Central memory CD8-positive, alpha-beta T cell (primary cell): ENCODE data around the gene SOX11.

ENCODE experiments used
- ATAC-seq: fragments of 150-1000 bp; cut with Tn5 transposase; replicated peaks from 2 replicates; pipeline ENCODE4 v1.10.0; 2022; ENCODE audit warnings: mild to moderate bottlenecking, moderate FRiP score, moderate number of reproducible peaks; ENCODE audit not compliant: poor library complexity, severe bottlenecking; ENCODE audit errors: extremely low read depth
- DNase-seq, 2 donors: peaks; one replicate each; pipeline ENCODE4 v3.0.0; 2021; ENCODE audit warnings: low spot score in 2 of 2
- H3K27ac Mint-ChIP-seq: one replicate; pipeline ENCODE4 v1.8.0; 2022; ENCODE audit warnings: low read depth, mild to moderate bottlenecking, moderate library complexity, mixed read lengths
- H3K27me3 Mint-ChIP-seq: one replicate; pipeline ENCODE4 v1.8.0; 2022; ENCODE audit warnings: mixed read lengths
- H3K36me3 Mint-ChIP-seq: one replicate; pipeline ENCODE4 v1.8.0; 2022; ENCODE audit warnings: mild to moderate bottlenecking, moderate library complexity, mixed read lengths; ENCODE audit not compliant: insufficient read depth
- H3K4me1 Mint-ChIP-seq: one replicate; pipeline ENCODE4 v1.8.0; 2022; ENCODE audit warnings: mixed read lengths
- H3K4me3 Mint-ChIP-seq: one replicate; pipeline ENCODE4 v1.8.0; 2022; ENCODE audit warnings: mild to moderate bottlenecking, moderate library complexity, mixed read lengths
- H3K9me3 Mint-ChIP-seq: one replicate; pipeline ENCODE4 v1.8.0; 2022; ENCODE audit warnings: mixed read lengths

Gene SOX11

DNA sequence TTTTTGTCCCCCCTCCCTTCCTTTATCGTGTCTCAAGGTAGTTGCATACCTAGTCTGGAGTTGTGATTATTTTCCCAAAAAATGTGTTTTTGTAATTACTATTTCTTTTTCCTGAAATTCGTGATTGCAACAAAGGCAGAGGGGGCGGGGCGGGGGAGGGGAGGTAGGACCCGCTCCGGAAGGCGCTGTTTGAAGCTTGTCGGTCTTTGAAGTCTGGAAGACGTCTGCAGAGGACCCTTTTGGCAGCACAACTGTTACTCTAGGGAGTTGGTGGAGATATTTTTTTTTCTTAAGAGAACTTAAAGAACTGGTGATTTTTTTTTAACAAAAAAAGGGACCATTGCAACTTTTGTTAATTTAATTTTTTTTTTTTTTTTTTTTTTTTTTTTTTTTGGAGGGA is 2.1 kb downstream of the SOX11 start:
- Mint-ChIP-seq H3K36me3 (peaks cover 5% of the 10 kb centered on the region), H3K4me1 (no peaks in the 10 kb centered on the region), H3K27me3 (peaks cover 41% of the 10 kb centered on the region), H3K9me3 (no peaks in the 10 kb centered on the region), H3K4me3 (no peak overlapping the region), H3K27ac (no peak overlapping the region)
- ATAC-seq (no peak), DNase-seq (no peak)

DNA sequence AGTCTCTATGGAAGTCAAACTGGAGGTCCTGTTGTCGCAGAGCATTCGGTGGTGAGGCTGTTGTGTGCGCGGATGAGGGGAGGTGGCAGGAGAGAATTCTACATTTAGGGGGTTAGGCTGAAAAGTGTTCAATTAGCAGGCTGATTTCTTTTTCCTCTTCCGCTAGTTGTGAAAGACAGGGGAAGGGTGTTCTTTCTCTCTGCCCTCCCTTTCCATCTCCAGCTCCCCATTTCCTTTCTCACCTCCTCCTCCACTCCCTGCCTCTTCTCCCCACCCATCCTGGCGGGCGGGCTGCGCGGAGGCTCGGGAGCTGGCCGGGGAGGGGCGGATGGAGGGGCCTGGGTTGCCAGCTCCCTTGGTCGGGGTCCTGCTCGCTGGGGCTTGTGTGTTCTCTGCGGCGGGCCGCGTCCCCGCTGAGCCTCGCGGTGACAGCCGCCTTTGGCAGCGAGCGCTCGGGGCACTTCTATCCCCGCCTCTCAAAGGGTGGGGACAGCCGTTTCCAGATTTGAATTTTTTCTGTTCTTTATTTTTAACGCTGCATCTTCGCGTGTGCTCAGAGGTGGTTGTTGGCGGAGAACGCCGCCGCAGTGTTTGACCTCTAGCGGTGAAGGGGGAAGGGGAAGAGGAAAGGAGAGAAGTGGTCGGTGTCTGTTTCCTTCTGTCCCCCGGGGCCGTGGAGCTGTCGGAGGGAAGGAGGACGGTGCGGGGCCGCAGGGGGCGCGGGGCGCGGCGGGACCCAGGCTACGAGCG is 3.6 kb downstream of the SOX11 start:
- DNase-seq (no peak), ATAC-seq (no peak)
- Mint-ChIP-seq H3K27me3 (peaks cover 40% of the 10 kb centered on the region), H3K36me3 (peaks cover 2% of the 10 kb centered on the region), H3K4me3 (no peak overlapping the region), H3K4me1 (no peaks in the 10 kb centered on the region), H3K9me3 (no peaks in the 10 kb centered on the region), H3K27ac (no peak overlapping the region)

DNA sequence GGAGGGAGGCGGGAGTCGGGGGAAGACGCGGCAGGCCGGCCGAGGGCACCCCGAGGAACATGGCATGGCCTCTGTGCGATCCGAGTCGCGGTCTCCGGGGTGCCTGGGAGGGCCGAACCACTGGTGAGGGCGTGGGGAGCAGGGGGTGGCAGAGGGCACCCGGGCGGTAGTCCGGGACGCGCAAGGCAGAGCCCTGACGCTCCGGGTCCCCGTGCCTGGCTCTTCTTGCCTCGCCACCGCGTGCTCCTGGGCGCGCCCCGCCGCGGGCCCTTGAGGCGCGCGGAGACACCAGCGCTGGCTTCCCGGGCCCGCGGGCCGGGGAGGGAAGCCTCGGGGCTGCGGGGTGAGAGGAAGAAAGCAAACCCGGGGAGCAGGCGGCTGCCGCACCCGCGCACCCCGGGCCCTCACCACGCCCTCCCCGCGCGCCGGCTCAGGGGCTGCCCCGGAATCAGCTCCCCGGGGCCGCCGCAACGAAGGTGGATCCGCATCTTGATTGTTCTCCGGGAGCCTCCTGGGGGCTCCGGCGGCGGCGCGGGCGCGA is 4.3 kb downstream of the SOX11 start:
- Mint-ChIP-seq H3K4me1 (no peaks in the 10 kb centered on the region), H3K27ac (no peak overlapping the region), H3K36me3 (peaks cover 2% of the 10 kb centered on the region), H3K27me3 (peaks cover 43% of the 10 kb centered on the region), H3K4me3 (no peak overlapping the region), H3K9me3 (no peaks in the 10 kb centered on the region)
- ATAC-seq (no peak), DNase-seq (no peak)

DNA sequence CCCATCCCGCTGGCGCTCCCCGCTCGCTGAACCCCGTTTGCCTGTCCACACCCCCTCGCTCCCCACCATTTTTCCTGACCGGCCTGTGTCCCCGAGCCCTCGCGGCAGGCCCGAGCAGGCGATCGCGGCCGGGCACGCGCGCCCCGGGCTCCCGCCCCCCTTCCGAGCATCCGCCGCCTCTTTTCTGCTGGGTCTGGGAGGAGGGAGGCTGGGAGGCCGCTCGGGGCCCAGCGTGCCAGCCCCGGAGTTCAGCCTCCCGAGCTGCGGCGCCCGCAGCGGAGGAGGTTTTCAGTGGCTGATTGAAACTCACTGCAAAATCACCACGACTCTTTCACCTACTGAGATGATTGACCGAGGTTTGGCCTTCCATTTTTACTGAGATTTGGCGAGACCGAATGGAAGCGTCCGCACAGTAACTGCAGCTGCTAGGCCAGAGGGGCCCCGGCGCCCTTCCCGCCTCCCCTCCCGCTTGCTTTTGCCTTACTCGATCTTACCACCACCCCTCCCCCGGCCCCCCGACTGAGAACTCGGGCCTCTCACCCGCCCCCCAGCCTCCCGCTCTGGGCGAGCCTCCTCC is 4.8 kb downstream of the SOX11 start:
- no peak overlapping the region for H3K4me3 Mint-ChIP-seq
- no peaks in the 10 kb centered on the region for H3K4me1 Mint-ChIP-seq
- H3K9me3 Mint-ChIP-seq: no peaks in the 10 kb centered on the region
- H3K27ac Mint-ChIP-seq: no peak overlapping the region
- peaks cover 2% of the 10 kb centered on the region for H3K36me3 Mint-ChIP-seq
- ATAC-seq (no peak), DNase-seq (no peak)
- H3K27me3 Mint-ChIP-seq: peaks cover 46% of the 10 kb centered on the region

DNA sequence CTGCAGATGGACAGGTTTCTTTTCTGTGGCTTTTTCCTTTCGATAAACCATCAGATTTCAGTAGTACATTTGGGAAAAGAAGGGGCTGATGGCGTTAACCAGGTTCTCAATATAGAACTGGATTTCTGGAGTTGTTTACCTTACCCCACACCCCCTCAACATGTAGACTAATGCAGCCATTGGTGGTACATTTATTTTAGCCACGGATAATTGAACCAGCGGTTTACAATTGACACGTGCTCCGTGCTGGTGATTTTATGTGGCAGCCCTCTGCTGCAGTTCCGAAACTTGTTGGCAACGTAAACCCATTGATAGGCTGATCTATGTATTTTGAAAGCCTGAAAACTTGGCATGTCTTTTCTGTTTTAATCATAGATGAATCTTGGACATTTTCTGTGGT is 5.4 kb downstream of the SOX11 start:
- Mint-ChIP-seq H3K4me3 (no peak overlapping the region), H3K27me3 (peaks cover 46% of the 10 kb centered on the region)

DNA sequence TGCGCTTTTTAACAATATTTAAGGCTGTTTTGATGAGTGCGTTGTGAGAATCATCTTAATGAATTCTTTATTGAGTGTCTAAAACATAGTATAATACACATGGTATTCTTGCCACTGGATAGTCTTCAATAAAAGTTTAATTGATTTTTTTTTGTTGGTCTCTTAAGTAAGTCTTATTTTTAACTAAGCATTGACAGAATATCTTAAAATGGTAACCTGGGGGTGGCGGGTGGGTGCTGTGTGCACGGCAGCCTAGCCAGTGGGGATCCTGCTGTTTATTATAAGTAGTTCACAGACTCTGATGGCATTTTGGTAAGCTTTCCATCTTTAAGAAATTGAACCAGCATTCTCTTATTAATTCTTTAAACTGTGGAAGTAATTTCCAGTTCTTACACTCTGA is 6.0 kb downstream of the SOX11 start:
- Mint-ChIP-seq H3K27me3 (peaks cover 46% of the 10 kb centered on the region), H3K36me3 (peaks cover 2% of the 10 kb centered on the region), H3K4me1 (no peaks in the 10 kb centered on the region), H3K9me3 (no peaks in the 10 kb centered on the region), H3K4me3 (no peak overlapping the region), H3K27ac (no peak overlapping the region)
- ATAC-seq (no peak), DNase-seq (no peak)

More for the DNA sequence above, 5.4 kb downstream of the SOX11 start:
- Mint-ChIP-seq H3K27ac (no peak overlapping the region), H3K9me3 (no peaks in the 10 kb centered on the region), H3K36me3 (peaks cover 2% of the 10 kb centered on the region), H3K4me1 (no peaks in the 10 kb centered on the region)
- DNase-seq: no peak
- no peak for ATAC-seq

DNA sequence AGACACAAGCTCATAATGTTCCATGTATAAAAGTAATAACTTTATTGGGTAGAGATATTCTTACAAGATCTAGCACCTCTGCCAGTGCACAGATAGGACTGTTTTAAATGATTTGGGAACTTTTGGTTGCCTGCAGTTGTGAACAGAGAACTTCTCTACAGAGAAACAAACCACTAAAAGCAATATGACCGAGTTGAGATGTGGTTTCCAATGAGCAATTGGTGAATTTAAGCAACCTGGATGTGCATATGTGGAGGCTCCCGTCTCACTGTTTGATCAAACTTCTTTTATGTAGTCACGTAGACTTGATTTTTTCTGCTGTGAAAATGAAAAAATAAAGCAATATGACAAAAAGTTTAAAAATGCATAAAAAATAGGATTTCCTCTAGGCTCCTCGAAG is 7.8 kb downstream of the SOX11 start:
- H3K27me3 Mint-ChIP-seq: peaks cover 36% of the 10 kb centered on the region
- ATAC-seq (no peak), DNase-seq (no peak)
- H3K36me3 Mint-ChIP-seq: no peaks in the 10 kb centered on the region
- peaks cover 4% of the 10 kb centered on the region for H3K9me3 Mint-ChIP-seq
- H3K4me1 Mint-ChIP-seq: no peaks in the 10 kb centered on the region
- no peak overlapping the region for H3K4me3 Mint-ChIP-seq
- no peak overlapping the region for H3K27ac Mint-ChIP-seq

DNA sequence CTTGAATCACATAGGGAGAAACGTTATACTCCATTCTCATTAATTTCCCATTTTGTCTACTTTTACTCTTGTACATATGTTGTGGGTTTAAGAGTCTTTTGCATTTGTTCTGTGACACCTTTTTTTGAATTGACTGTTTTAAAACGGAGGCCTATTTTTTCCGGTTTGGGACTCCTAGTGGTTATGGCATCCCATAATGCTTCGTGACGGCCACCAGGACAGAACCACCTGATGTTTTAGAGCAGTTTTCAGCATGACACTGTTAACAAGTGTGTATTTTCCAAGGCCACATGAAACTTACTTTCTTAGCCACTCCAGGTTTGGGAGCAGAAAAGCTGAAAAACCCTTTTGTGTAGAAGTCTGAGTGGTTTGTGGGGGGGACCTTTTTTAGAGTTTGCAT is 8.4 kb downstream of the SOX11 start:
- H3K9me3 Mint-ChIP-seq: peaks cover 5% of the 10 kb centered on the region
- no peaks in the 10 kb centered on the region for H3K36me3 Mint-ChIP-seq
- DNase-seq (no peak), ATAC-seq (no peak)
- peaks cover 30% of the 10 kb centered on the region for H3K27me3 Mint-ChIP-seq
- no peak overlapping the region for H3K27ac Mint-ChIP-seq
- H3K4me1 Mint-ChIP-seq: no peaks in the 10 kb centered on the region
- no peak overlapping the region for H3K4me3 Mint-ChIP-seq

DNA sequence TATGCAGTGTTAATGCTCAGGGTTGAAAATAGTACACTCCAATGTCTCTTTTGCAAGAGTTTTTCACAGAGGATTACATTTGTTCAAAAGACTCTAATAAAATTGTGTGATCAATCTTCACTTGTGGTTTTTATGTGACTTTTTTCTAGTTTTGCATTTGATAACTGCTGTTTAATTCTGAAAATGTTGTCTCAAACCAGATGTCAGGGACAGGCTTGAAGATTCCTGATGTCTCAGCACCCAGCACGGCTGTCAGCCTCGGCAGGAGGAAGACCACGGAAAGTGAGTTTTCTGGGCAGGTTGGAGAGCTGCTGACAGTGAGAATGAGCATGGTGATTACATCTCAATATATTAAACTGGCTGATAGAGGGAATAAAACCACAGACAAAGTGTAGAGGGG is 9.1 kb downstream of the SOX11 start:
- Mint-ChIP-seq H3K36me3 (no peaks in the 10 kb centered on the region), H3K4me3 (no peak overlapping the region), H3K27ac (no peak overlapping the region), H3K27me3 (peaks cover 25% of the 10 kb centered on the region), H3K9me3 (peaks cover 5% of the 10 kb centered on the region), H3K4me1 (no peaks in the 10 kb centered on the region)
- ATAC-seq (no peak), DNase-seq (no peak)

DNA sequence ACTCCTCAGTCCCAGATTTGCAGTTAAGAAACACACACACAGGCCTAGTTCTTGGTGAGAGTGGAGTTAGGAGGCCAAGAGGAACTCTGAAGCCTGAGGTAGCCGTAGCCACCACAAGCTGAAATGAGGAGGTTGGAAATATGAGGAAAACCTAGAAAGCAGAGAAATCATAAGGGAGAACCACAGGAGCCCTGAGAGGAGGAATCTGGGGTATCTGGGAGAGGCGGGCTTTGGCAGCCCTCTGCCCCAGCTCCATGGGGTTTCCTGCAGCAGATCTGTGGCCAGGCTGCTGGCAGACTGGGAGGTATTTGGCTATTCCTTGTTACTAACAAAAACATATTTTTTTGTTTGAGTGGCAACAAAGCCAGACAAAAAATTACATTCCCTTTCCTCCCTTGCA is 11.0 kb downstream of the SOX11 start:
- no peak overlapping the region for H3K4me3 Mint-ChIP-seq
- H3K27me3 Mint-ChIP-seq: peaks cover 25% of the 10 kb centered on the region
- peaks cover 5% of the 10 kb centered on the region for H3K9me3 Mint-ChIP-seq
- H3K27ac Mint-ChIP-seq: no peak overlapping the region
- DNase-seq (no peak), ATAC-seq (no peak)
- H3K4me1 Mint-ChIP-seq: no peaks in the 10 kb centered on the region
- no peaks in the 10 kb centered on the region for H3K36me3 Mint-ChIP-seq

DNA sequence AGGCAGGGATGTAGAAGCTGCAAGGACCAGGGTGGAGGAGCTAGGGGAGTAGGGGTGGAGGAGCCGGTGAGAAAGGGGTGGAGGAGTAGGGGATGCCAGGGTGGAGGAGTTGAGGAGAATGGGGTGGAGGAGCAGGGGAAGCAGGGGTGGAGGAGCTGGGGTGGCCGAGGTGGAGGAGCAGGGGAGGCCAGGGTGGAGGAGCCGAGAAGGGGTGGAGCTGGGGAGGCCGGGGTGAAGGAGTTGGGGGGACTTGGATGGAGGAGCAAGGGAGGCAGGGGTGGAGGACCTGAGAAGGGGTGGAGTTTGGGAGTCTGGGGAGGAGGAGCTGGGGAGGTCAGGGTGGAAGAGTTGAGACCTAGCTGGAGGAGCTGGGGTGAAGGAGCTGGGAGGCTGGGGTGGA is 13.3 kb downstream of the SOX11 start:
- H3K36me3 Mint-ChIP-seq: no peaks in the 10 kb centered on the region
- peaks cover 13% of the 10 kb centered on the region for H3K27me3 Mint-ChIP-seq
- H3K9me3 Mint-ChIP-seq: peaks cover 5% of the 10 kb centered on the region
- no peaks in the 10 kb centered on the region for H3K4me1 Mint-ChIP-seq
- H3K4me3 Mint-ChIP-seq: no peak overlapping the region
- DNase-seq (no peak), ATAC-seq (no peak)
- no peak overlapping the region for H3K27ac Mint-ChIP-seq

DNA sequence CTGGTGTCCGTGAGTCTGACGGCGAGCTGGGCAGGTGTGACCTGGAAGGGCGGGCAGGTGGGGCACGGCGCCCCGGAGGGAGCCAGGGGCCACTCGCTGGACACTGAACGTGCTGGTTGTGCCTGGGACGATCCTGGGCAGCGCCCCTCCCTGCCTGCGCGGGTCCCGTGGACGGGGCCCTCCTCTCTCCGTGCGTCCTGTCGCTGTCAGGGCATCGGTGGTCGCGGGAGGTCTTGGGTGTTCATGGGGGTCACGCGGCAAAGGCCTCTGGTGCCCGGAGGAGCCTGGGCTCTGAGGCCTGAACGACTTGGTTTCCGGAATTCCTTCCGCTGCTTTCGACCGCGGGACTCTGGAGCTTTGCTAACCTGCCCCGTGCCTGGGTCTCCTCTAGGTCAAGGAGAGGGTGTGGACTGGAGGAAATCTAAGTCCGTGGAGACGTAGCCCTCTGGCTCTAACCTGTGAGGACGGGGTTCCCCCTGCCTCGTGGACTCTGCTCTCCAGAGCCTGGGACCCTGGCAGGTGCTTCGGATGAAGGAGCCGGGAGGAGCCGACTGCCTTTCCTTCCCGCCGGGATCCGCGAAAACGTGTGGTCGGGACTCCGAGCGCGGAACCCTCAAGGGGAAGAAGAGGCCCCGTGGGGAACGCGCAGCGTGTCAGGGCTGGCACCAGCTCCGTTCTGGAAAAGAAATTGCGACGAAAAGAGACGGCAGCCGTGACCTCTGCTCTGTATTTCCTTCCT is 14.7 kb downstream of the SOX11 start:
- H3K27me3 Mint-ChIP-seq: no peaks in the 10 kb centered on the region
- no peak for ATAC-seq
- H3K4me3 Mint-ChIP-seq: no peak overlapping the region
- peaks cover 5% of the 10 kb centered on the region for H3K9me3 Mint-ChIP-seq
- H3K4me1 Mint-ChIP-seq: no peaks in the 10 kb centered on the region
- H3K27ac Mint-ChIP-seq: no peak overlapping the region
- H3K36me3 Mint-ChIP-seq: no peaks in the 10 kb centered on the region
- no peak for DNase-seq

DNA sequence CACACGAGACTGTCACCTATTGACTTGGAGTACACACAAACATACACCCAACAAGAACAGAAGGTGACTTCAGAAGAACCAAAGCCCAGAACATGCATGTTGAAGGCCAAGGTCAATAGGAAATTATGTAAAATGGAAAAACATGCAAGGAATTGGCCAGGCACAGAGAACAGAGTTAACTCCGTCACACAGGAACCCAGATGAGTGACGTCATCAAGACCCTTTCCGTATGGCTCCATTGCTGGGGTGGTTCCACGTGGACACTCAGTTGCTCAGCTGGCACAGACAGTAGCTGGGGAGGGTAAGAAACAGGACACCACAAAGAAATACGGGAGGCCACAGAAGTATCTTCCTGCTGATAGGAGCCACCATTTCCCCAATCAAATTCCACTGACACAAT is 18.4 kb downstream of the SOX11 start:
- Mint-ChIP-seq H3K4me3 (no peak overlapping the region), H3K27me3 (no peaks in the 10 kb centered on the region)

More for the DNA sequence above, 18.4 kb downstream of the SOX11 start:
- DNase-seq: no peak
- no peaks in the 10 kb centered on the region for H3K4me1 Mint-ChIP-seq
- no peak for ATAC-seq
- peaks cover 5% of the 10 kb centered on the region for H3K9me3 Mint-ChIP-seq
- H3K27ac Mint-ChIP-seq: no peak overlapping the region
- H3K36me3 Mint-ChIP-seq: no peaks in the 10 kb centered on the region
